ENCODE data around the gene CHSY3. TPM values are rescaled to one million over a fixed set of nuclear protein-coding genes. Genes with fewer than 3 reads are reported as not detected.

The CHSY3 gene
- total RNA-seq, 1 donor from 2014 or later: not detected

- Mint-ChIP-seq H3K4me1 (ENCODE audit: low read depth, unreplicated experiment) (peaks cover 18% of the 10 kb centered on the region), H3K4me3 (ENCODE audit: unreplicated experiment) (no peak overlapping the region), H3K9me3 (ENCODE audit: unreplicated experiment) (peaks cover 2% of the 10 kb centered on the region), H3K36me3 (ENCODE audit: unreplicated experiment) (no peaks in the 10 kb centered on the region), H3K27ac (ENCODE audit: unreplicated experiment) (no peak overlapping the region), H3K27me3 (ENCODE audit: unreplicated experiment) (peaks cover 5% of the 10 kb centered on the region)
- TF ChIP-seq CTCF (IDR thresholded peaks at IDR 0.05; ENCODE audit: partially characterized antibody, unreplicated experiment): no peak
- DNase-seq: no peak
Observed at GRCh38 chr5:130112246-130112645, 208.0 kb downstream of the CHSY3 start.

- Mint-ChIP-seq H3K4me1 (ENCODE audit: low read depth, unreplicated experiment) (peaks cover 19% of the 10 kb centered on the region), H3K4me3 (ENCODE audit: unreplicated experiment) (no peak overlapping the region), H3K27me3 (ENCODE audit: unreplicated experiment) (peaks cover 5% of the 10 kb centered on the region), H3K9me3 (ENCODE audit: unreplicated experiment) (peaks cover 2% of the 10 kb centered on the region), H3K36me3 (ENCODE audit: unreplicated experiment) (no peaks in the 10 kb centered on the region), H3K27ac (ENCODE audit: unreplicated experiment) (no peak overlapping the region)
- TF ChIP-seq CTCF (IDR thresholded peaks at IDR 0.05; ENCODE audit: partially characterized antibody, unreplicated experiment): no peak
- no peak for DNase-seq
Observed at GRCh38 chr5:130115686-130116085, 211.4 kb downstream of the CHSY3 start.

- Mint-ChIP-seq H3K4me3 (ENCODE audit: unreplicated experiment) (no peak overlapping the region), H3K27ac (ENCODE audit: unreplicated experiment) (no peak overlapping the region), H3K4me1 (ENCODE audit: low read depth, unreplicated experiment) (peaks cover 24% of the 10 kb centered on the region)
Observed at GRCh38 chr5:130116462-130116861, 212.2 kb downstream of the CHSY3 start.

GRCh38 chr5:130116972-130117371 lies 212.7 kb downstream of the CHSY3 start:
- no peak for TF ChIP-seq CTCF (IDR thresholded peaks at IDR 0.05; ENCODE audit: partially characterized antibody, unreplicated experiment)
- DNase-seq: no peak

More at GRCh38 chr5:130116462-130116861, 212.2 kb downstream of the CHSY3 start:
- no peak for DNase-seq
- Mint-ChIP-seq H3K9me3 (ENCODE audit: unreplicated experiment) (peaks cover 2% of the 10 kb centered on the region), H3K27me3 (ENCODE audit: unreplicated experiment) (peaks cover 5% of the 10 kb centered on the region), H3K36me3 (ENCODE audit: unreplicated experiment) (no peaks in the 10 kb centered on the region)
- no peak for TF ChIP-seq CTCF (IDR thresholded peaks at IDR 0.05; ENCODE audit: partially characterized antibody, unreplicated experiment)

GRCh38 chr5:130126746-130127145 lies 222.5 kb downstream of the CHSY3 start:
- Mint-ChIP-seq H3K9me3 (ENCODE audit: unreplicated experiment) (no peaks in the 10 kb centered on the region), H3K27me3 (ENCODE audit: unreplicated experiment) (no peaks in the 10 kb centered on the region), H3K4me1 (ENCODE audit: low read depth, unreplicated experiment) (peaks cover 7% of the 10 kb centered on the region), H3K36me3 (ENCODE audit: unreplicated experiment) (no peaks in the 10 kb centered on the region), H3K4me3 (ENCODE audit: unreplicated experiment) (no peak overlapping the region), H3K27ac (ENCODE audit: unreplicated experiment) (no peak overlapping the region)
- no peak for TF ChIP-seq CTCF (IDR thresholded peaks at IDR 0.05; ENCODE audit: partially characterized antibody, unreplicated experiment)
- no peak for DNase-seq

More at GRCh38 chr5:130116972-130117371, 212.7 kb downstream of the CHSY3 start:
- H3K27me3 Mint-ChIP-seq (ENCODE audit: unreplicated experiment): peaks cover 5% of the 10 kb centered on the region
- no peaks in the 10 kb centered on the region for H3K36me3 Mint-ChIP-seq (ENCODE audit: unreplicated experiment)
- peaks cover 24% of the 10 kb centered on the region for H3K4me1 Mint-ChIP-seq (ENCODE audit: low read depth, unreplicated experiment)
- H3K9me3 Mint-ChIP-seq (ENCODE audit: unreplicated experiment): peaks cover 2% of the 10 kb centered on the region
- no peak overlapping the region for H3K27ac Mint-ChIP-seq (ENCODE audit: unreplicated experiment)
- H3K4me3 Mint-ChIP-seq (ENCODE audit: unreplicated experiment): no peak overlapping the region
